Measurements from ENCODE around the gene SEC16B. TPM values are rescaled to one million over a fixed set of nuclear protein-coding genes. Genes with fewer than 3 reads are reported as not detected.

SEC16B gene
- total RNA-seq, 1 donor from 2014 or later: 2.2 TPM

GRCh38 chr1:177914603-177915002, 55.3 kb downstream of the SEC16B start:
- no peak overlapping the region for H3K4me3 ChIP-seq
- ATAC-seq (no peak), DNase-seq (no peak)
- intact Hi-C loops (cut with DNase I): no loop called here
- no peaks in the 10 kb centered on the region for H3K36me3 ChIP-seq
- H3K27me3 ChIP-seq: peaks cover 7% of the 10 kb centered on the region
- H3K4me1 ChIP-seq: no peaks in the 10 kb centered on the region
- TF ChIP-seq, protein P1, sequence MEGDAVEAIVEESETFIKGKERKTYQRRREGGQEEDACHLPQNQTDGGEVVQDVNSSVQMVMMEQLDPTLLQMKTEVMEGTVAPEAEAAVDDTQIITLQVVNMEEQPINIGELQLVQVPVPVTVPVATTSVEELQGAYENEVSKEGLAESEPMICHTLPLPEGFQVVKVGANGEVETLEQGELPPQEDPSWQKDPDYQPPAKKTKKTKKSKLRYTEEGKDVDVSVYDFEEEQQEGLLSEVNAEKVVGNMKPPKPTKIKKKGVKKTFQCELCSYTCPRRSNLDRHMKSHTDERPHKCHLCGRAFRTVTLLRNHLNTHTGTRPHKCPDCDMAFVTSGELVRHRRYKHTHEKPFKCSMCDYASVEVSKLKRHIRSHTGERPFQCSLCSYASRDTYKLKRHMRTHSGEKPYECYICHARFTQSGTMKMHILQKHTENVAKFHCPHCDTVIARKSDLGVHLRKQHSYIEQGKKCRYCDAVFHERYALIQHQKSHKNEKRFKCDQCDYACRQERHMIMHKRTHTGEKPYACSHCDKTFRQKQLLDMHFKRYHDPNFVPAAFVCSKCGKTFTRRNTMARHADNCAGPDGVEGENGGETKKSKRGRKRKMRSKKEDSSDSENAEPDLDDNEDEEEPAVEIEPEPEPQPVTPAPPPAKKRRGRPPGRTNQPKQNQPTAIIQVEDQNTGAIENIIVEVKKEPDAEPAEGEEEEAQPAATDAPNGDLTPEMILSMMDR (IDR thresholded peaks at IDR 0.05): no peak
- no peaks in the 10 kb centered on the region for H3K9me3 ChIP-seq
- no peak overlapping the region for H3K27ac ChIP-seq

- ATAC-seq (no peak), DNase-seq (no peak)
- H3K4me1 ChIP-seq: no peaks in the 10 kb centered on the region
- intact Hi-C loops (cut with DNase I): no loop called here
- H3K9me3 ChIP-seq: no peaks in the 10 kb centered on the region
- no peak overlapping the region for H3K27ac ChIP-seq
- TF ChIP-seq, protein P1 (IDR thresholded peaks at IDR 0.05): no peak
- H3K36me3 ChIP-seq: no peaks in the 10 kb centered on the region
- H3K27me3 ChIP-seq: peaks cover 7% of the 10 kb centered on the region
- H3K4me3 ChIP-seq: no peak overlapping the region
Measured at GRCh38 chr1:177913762-177914540, 55.9 kb downstream of the SEC16B start.

GRCh38 chr1:177912991-177913390, 56.9 kb downstream of the SEC16B start:
- no peak for ATAC-seq
- H3K27me3 ChIP-seq: peaks cover 7% of the 10 kb centered on the region
- no peaks in the 10 kb centered on the region for H3K4me1 ChIP-seq
- H3K36me3 ChIP-seq: no peaks in the 10 kb centered on the region
- H3K9me3 ChIP-seq: no peaks in the 10 kb centered on the region
- intact Hi-C loops (cut with DNase I): no loop called here
- H3K4me3 ChIP-seq: no peak overlapping the region
- TF ChIP-seq, protein P1 (IDR thresholded peaks at IDR 0.05): no peak
- no peak for DNase-seq
- no peak overlapping the region for H3K27ac ChIP-seq

- Histone ChIP-seq H3K27ac (no peak overlapping the region), H3K4me3 (no peak overlapping the region), H3K27me3 (no peaks in the 10 kb centered on the region), H3K36me3 (no peaks in the 10 kb centered on the region), H3K9me3 (no peaks in the 10 kb centered on the region), H3K4me1 (no peaks in the 10 kb centered on the region)
- DNase-seq (no peak), ATAC-seq (no peak)
- TF ChIP-seq, protein P1 (IDR thresholded peaks at IDR 0.05): no peak
- intact Hi-C loops (cut with DNase I): no loop called here
Measured at GRCh38 chr1:177909416-177909815, 60.4 kb downstream of the SEC16B start.

DNA sequence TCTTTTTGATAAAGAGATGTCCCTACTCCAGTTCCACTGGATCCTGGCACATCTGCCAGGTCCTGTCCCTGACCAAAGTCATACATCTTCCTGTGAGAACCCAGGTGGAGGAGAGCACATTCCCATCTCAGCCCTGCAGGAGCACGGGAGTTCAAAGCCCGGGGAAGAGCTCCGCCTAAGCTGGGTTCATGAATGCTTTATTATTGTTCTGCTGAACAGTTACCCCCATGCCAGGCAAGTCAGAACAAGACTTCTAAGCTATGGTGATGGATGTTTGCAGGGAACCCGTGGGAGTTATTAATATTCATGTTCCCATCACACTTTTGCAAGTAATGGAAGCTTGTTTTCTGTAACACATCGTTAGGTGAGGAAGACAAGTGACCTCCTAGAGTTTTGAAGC, 62.9 kb downstream of the SEC16B start:
- intact Hi-C loops (cut with DNase I): no loop called here
- DNase-seq: no peak
- Histone ChIP-seq H3K36me3 (no peaks in the 10 kb centered on the region), H3K9me3 (no peaks in the 10 kb centered on the region), H3K27ac (no peak overlapping the region), H3K4me1 (no peaks in the 10 kb centered on the region), H3K27me3 (no peaks in the 10 kb centered on the region), H3K4me3 (no peak overlapping the region)
- TF ChIP-seq, protein P1 (IDR thresholded peaks at IDR 0.05): no peak
- no peak for ATAC-seq

All from upper lobe of right lung (tissue), 1 donor.